ENCODE measurements around the gene PTER.

PTER gene

DNA sequence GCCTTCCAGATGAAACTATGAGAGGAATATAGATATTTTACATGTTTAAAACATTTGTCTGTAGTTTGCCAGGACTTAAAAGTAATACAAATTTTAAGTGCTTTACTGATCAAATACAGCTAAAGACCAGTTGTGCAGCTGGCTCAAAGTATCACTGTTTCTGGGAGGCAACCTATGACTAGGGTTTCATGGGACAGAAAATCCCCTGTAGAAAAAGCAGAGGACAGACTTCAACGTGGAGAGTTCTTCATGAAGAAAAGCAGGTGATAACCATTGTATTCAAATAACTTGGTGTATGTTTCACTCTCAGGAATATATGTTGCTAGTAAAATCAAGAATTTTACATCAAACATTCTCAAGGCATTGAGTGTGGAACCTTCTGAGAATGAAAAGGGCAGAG, 40.9 kb downstream of the PTER start:
- no peak for DNase-seq
- TF ChIP-seq, protein P1, sequence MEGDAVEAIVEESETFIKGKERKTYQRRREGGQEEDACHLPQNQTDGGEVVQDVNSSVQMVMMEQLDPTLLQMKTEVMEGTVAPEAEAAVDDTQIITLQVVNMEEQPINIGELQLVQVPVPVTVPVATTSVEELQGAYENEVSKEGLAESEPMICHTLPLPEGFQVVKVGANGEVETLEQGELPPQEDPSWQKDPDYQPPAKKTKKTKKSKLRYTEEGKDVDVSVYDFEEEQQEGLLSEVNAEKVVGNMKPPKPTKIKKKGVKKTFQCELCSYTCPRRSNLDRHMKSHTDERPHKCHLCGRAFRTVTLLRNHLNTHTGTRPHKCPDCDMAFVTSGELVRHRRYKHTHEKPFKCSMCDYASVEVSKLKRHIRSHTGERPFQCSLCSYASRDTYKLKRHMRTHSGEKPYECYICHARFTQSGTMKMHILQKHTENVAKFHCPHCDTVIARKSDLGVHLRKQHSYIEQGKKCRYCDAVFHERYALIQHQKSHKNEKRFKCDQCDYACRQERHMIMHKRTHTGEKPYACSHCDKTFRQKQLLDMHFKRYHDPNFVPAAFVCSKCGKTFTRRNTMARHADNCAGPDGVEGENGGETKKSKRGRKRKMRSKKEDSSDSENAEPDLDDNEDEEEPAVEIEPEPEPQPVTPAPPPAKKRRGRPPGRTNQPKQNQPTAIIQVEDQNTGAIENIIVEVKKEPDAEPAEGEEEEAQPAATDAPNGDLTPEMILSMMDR (IDR thresholded peaks at IDR 0.05; ENCODE audit: low read depth, low read length), result no peak
- no peaks in the 10 kb centered on the region for H3K27me3 ChIP-seq (ENCODE audit: insufficient read depth, low read depth, severe bottlenecking)

DNA sequence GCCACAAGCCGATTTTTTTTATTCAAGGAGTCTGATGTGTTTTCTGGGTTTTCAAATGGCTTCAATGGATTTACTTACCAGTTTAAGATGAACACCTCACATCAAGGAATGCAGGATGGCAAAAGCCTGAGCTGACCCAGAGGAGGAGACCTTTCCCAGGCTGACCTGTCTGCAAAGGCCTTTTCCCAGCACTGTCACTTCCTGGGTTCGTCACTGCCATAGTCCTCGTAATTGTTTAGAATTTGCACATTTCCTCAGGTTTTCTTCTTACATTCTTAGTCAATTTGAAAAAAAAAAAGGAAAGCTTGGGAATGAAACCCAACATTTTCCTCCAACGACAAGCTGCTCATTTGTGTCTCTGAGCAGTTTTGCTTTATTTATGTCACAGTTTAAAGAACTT, 42.0 kb downstream of the PTER start:
- Histone ChIP-seq H3K27me3 (ENCODE audit: insufficient read depth, low read depth, severe bottlenecking) (no peaks in the 10 kb centered on the region), H3K27ac (no peak overlapping the region), H3K9me3 (ENCODE audit: severe bottlenecking) (no peaks in the 10 kb centered on the region), H3K36me3 (no peaks in the 10 kb centered on the region), H3K4me3 (ENCODE audit: low read depth, low read length) (no peak overlapping the region)
- TF ChIP-seq, protein P1 (IDR thresholded peaks at IDR 0.05; ENCODE audit: low read depth, low read length), result no peak
- DNase-seq, result no peak

More for the DNA sequence above, 40.9 kb downstream of the PTER start:
- H3K9me3 ChIP-seq (ENCODE audit: severe bottlenecking), result no peaks in the 10 kb centered on the region
- no peaks in the 10 kb centered on the region for H3K36me3 ChIP-seq
- no peak overlapping the region for H3K27ac ChIP-seq
- no peak overlapping the region for H3K4me3 ChIP-seq (ENCODE audit: low read depth, low read length)

DNA sequence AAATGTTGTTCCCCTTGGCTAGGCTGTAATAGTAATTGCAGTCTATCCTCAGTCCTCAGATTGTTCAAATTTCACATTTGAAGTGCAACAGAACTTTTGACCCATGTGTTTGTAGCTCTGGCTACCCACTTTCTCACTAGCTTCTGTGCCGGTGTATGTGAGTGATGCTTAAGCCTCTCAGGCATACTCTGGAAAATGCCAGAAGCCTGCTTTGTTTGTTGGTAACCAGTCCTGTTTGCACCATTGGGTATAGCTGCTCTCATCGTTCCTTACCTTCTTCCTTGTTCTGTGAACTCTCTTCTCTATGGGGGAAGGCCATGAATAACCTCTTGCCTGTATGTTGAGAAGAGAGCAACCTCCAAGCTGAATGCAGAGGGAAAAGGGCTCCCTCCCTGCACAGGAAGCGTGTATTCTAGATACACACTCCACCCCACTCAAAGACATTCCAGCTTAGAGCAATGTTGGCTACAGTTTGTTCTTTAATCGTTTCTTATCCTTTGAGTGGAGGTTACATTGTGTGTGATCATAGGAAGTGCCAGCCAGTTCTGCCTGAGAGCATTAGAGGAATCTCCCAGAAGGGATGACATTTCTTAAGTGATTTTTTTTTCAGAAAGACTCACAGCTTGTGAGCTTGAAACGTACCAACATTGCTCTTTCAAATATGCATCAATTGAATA, 44.4 kb downstream of the PTER start:
- DNase-seq, result no peak
- TF ChIP-seq, protein P1 (IDR thresholded peaks at IDR 0.05; ENCODE audit: low read depth, low read length), result no peak
- Histone ChIP-seq H3K27me3 (ENCODE audit: insufficient read depth, low read depth, severe bottlenecking) (no peaks in the 10 kb centered on the region), H3K36me3 (no peaks in the 10 kb centered on the region), H3K9me3 (ENCODE audit: severe bottlenecking) (no peaks in the 10 kb centered on the region), H3K4me3 (ENCODE audit: low read depth, low read length) (no peak overlapping the region), H3K27ac (no peak overlapping the region)

DNA sequence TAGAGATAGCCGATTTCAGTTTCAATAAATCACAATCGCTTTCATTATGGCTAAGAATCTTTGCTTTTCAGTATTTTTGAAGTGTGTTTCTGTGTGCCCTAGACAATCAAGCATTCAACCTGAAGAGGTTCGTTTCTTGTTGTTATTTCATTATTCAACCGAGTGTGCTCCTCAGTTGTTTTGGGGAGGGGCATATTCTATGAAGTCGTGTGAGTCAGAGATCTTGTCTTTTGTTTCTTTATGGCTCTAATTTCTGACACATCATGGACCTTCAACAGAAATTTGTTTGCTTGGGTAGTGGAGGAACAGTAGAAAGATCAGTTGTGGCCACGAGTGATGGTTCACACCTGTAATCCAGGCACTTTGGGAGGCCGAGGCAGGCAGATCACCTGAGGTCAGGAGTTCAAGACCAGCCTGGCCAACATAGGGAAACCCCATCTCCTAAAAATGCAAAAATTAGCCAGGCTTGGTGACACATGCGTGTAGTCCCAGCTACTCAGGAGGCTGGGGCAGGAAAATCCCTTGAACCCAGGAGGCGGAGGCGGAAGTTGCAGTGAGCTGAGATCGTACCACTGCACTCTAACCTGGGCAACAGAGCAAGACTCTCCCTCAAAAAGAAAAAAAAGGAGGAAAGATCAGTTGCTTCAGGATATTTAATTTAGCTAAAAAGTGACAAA, 46.6 kb downstream of the PTER start:
- TF ChIP-seq, protein P1 (IDR thresholded peaks at IDR 0.05; ENCODE audit: low read depth, low read length), result no peak
- no peaks in the 10 kb centered on the region for H3K36me3 ChIP-seq
- no peak for DNase-seq
- no peak overlapping the region for H3K4me3 ChIP-seq (ENCODE audit: low read depth, low read length)
- no peaks in the 10 kb centered on the region for H3K9me3 ChIP-seq (ENCODE audit: severe bottlenecking)
- H3K27me3 ChIP-seq (ENCODE audit: insufficient read depth, low read depth, severe bottlenecking), result no peaks in the 10 kb centered on the region
- H3K27ac ChIP-seq, result no peak overlapping the region

DNA sequence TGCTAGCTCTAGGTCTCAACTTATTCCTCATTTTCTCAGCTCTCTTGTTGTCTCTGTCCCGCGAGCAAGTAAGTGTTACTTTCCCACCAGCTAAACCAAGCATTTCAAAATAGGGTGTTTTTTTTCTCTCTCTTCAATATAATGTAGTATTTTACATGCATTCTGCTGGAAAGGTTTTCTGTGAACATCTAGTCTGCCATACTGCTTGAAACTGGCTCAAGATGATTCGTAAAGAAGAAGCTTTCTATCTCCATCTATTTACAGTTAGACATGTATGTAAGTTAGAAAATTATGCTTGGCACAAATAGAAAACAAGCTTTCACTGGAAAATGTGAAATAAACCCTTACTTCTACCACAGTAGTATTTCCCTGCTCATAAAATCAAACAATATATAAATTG, 53.7 kb downstream of the PTER start:
- no peaks in the 10 kb centered on the region for H3K36me3 ChIP-seq
- no peaks in the 10 kb centered on the region for H3K27me3 ChIP-seq (ENCODE audit: insufficient read depth, low read depth, severe bottlenecking)
- H3K9me3 ChIP-seq (ENCODE audit: severe bottlenecking), result no peaks in the 10 kb centered on the region
- DNase-seq, result no peak
- TF ChIP-seq, protein P1 (IDR thresholded peaks at IDR 0.05; ENCODE audit: low read depth, low read length), result no peak
- H3K4me3 ChIP-seq (ENCODE audit: low read depth, low read length), result no peak overlapping the region
- no peak overlapping the region for H3K27ac ChIP-seq
